Effector memory CD8-positive, alpha-beta T cell (primary cell): ENCODE measurements around the gene MRPL42.
"Not testable (repeated sequence)": the region's sequence is repeated elsewhere in the genome, so short reads cannot be mapped to it uniquely, and the experiment has no call there.

Experiments used
- ATAC-seq: fragments of 150-1000 bp; cut with Tn5 transposase; replicated peaks from 2 replicates; pipeline ENCODE4 v1.10.0; 2021; ENCODE audit warnings: mild to moderate bottlenecking, moderate library complexity
- DNase-seq, 3 experiments: peaks; one replicate each; pipeline ENCODE4 v3.0.0; 2021
- H3K27ac Mint-ChIP-seq, 2 donors: one replicate each; pipeline ENCODE4 v1.8.0; 2022; ENCODE audit warnings: mild to moderate bottlenecking in 2 of 2, mixed read lengths in 2 of 2, moderate library complexity in 2 of 2
- H3K27me3 Mint-ChIP-seq, 2 donors: one replicate each; pipeline ENCODE4 v1.8.0; 2022; ENCODE audit warnings: mixed read lengths in 2 of 2
- H3K36me3 Mint-ChIP-seq: one replicate; pipeline ENCODE4 v1.8.0; 2022; ENCODE audit warnings: mild to moderate bottlenecking, moderate library complexity, mixed read lengths; ENCODE audit not compliant: insufficient read depth
- H3K4me1 Mint-ChIP-seq, 2 donors: one replicate each; pipeline ENCODE4 v1.8.0; 2022; ENCODE audit warnings: low read depth in 2 of 2, mixed read lengths in 2 of 2
- H3K4me3 Mint-ChIP-seq, 2 donors: one replicate each; pipeline ENCODE4 v1.8.0; 2022; ENCODE audit warnings: mild to moderate bottlenecking in 2 of 2, mixed read lengths in 2 of 2, moderate library complexity in 2 of 2
- H3K9me3 Mint-ChIP-seq, 2 donors: one replicate each; pipeline ENCODE4 v1.8.0; 2022; ENCODE audit warnings: mixed read lengths in 2 of 2

MRPL42 gene

DNA sequence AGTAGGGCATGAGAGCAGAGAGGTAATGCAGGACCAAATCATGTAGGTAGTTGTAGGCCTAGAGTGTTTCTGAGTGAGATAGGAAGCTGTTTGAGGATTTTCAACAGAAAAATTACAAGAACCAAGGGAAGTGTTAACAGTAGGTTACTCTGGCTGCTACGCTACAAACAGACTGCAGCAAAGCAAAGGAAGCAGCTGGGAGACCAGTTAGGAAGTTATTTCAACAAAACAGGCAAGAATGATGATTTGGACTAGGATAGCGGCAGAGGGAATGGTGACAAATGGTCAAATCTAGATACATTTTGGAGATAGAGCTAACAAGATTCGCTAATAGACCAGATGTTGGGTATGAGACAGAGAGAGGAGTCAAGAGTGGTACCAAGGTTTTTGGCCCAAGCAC, 26.8 kb downstream of the MRPL42 start:
- Mint-ChIP-seq H3K9me3 (no peaks in the 10 kb centered on the region), H3K27me3 (no peaks in the 10 kb centered on the region)

DNA sequence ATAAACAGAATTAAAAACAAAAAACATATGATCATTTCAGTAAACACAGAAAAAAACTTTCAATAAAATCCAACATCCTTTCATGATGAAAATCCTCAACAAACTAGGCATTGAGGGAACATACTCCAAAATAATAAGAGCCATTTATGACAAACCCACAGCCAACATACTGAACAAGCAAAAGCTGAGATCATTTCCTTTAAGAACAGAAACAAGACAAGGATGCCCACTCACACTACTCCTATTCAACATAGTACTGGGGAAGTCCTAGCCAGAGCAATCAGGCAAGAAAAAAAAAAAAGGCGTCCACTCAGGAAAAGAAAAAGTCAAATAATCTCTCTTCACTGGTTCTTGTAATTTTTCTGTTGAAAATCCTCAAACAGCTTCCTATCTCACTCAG, 30.1 kb downstream of the MRPL42 start:
- DNase-seq (no peak), ATAC-seq (no peak)
- H3K9me3 Mint-ChIP-seq = no peaks in the 10 kb centered on the region
- peak overlapping the region in 1 of 2 donors; percentile 74 for H3K27ac Mint-ChIP-seq
- H3K36me3 Mint-ChIP-seq = peaks cover 13% of the 10 kb centered on the region
- no peak overlapping the region for H3K4me3 Mint-ChIP-seq
- no peaks in the 10 kb centered on the region for H3K27me3 Mint-ChIP-seq
- H3K4me1 Mint-ChIP-seq = peaks cover 2 to 5% of the 10 kb centered on the region in 2 donors

More for the DNA sequence above, 26.8 kb downstream of the MRPL42 start:
- Mint-ChIP-seq H3K4me3 (no peak overlapping the region), H3K4me1 (peaks cover 5% of the 10 kb centered on the region in 2 donors), H3K36me3 (peaks cover 34% of the 10 kb centered on the region), H3K27ac (peak overlapping the region in 1 of 2 donors; percentile 20)
- ATAC-seq = no peak
- no peak for DNase-seq

GRCh38 chr12:93498813-93499212, 31.5 kb downstream of the MRPL42 start:
- not testable (repeated sequence) for H3K4me3 Mint-ChIP-seq, H3K4me1 Mint-ChIP-seq, DNase-seq, H3K9me3 Mint-ChIP-seq, H3K27ac Mint-ChIP-seq, ATAC-seq, H3K27me3 Mint-ChIP-seq
- peaks cover 13% of the 10 kb centered on the region for H3K36me3 Mint-ChIP-seq

DNA sequence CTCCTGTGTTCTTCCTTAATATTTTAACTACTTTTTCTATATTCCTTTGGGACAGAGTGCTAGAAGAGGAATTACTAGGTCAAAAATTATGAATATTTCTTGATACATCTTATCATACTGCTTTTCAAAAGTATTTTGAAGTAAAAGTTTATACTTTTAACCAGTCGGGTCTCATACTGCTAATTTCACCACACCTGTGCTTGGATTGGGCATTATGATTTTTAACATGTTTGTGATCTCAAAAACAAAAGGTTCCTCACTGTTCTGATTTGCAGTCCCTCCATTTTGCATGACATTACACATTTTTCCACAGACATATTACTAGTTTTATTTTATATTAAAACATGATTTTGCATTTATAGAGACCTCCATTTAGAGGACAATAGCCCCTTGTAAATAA, 32.9 kb downstream of the MRPL42 start:
- peaks cover 13% of the 10 kb centered on the region for H3K36me3 Mint-ChIP-seq
- no peak overlapping the region for H3K27ac Mint-ChIP-seq

DNA sequence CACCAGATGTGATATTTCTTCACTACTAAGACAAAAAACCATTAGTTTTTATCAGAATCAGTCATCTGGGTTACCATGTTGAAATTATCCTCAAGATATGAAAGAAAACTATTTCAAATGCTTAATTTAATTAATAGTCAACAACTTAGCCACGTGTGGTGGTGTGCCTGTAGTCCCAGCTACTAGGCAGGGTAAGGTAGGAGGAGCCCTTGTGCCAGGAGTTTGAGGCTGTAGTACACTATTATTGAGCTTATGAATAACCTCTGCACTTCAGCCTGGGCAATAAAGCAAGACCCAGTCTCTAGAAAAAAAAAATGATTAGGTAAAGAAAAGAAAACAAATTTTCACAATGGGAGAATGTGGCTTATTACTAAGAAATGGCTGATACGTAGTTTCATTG, 33.4 kb downstream of the MRPL42 start:
- H3K27me3 Mint-ChIP-seq = no peaks in the 10 kb centered on the region
- ATAC-seq (no peak), DNase-seq (no peak)
- no peak overlapping the region for H3K4me3 Mint-ChIP-seq
- H3K27ac Mint-ChIP-seq = no peak overlapping the region
- no peaks in the 10 kb centered on the region for H3K9me3 Mint-ChIP-seq
- peaks cover 16% of the 10 kb centered on the region for H3K36me3 Mint-ChIP-seq
- no peaks in the 10 kb centered on the region for H3K4me1 Mint-ChIP-seq

More for the DNA sequence above, 32.9 kb downstream of the MRPL42 start:
- no peak for ATAC-seq
- no peaks in the 10 kb centered on the region for H3K4me1 Mint-ChIP-seq
- H3K4me3 Mint-ChIP-seq = no peak overlapping the region
- DNase-seq = no peak
- no peaks in the 10 kb centered on the region for H3K27me3 Mint-ChIP-seq
- H3K9me3 Mint-ChIP-seq = no peaks in the 10 kb centered on the region

DNA sequence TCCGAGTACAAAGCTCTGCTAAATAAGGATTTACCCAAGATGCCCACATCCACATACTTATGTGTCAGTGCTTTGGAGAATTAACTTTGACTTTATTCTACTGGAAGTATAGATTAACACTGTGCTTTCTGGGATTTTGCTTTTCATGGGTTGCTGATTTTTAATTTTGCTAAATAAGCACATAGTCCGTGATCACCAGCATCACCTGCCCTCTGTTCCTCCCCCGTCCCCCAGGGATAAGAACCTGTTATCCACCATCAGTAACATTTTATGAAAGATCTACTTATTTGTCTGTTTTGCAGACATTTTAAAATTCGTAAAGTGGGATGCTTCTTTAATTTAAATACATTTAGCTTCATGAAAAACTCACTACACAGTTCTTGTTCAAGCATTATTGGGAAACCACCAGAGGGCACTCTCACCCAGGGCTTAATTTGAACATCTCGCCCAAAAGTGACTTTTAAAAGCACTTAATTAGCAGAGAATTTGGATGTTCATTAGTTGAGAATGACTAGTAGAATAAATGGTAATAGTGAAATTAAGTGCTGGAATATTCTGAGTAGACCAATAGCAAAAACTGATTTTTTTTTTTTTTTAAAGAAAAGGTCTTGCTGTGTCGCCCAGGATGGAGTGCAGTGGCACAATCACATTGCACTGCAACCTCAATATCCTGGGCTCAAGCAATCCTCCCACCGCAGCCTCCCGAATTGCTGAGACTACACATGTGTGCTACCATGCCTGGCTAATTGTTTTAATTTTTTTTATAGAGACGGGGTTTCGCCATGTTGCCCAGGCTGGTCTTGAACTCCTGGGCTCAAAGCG, 35.7 kb downstream of the MRPL42 start:
- H3K4me1 Mint-ChIP-seq = no peaks in the 10 kb centered on the region
- H3K4me3 Mint-ChIP-seq = no peak overlapping the region
- no peaks in the 10 kb centered on the region for H3K9me3 Mint-ChIP-seq
- H3K27ac Mint-ChIP-seq = no peak overlapping the region
- H3K27me3 Mint-ChIP-seq = no peaks in the 10 kb centered on the region
- H3K36me3 Mint-ChIP-seq = peaks cover 6% of the 10 kb centered on the region
- DNase-seq (peak; percentile 60 to 67 (median 65)), ATAC-seq (peak; percentile 58)

DNA sequence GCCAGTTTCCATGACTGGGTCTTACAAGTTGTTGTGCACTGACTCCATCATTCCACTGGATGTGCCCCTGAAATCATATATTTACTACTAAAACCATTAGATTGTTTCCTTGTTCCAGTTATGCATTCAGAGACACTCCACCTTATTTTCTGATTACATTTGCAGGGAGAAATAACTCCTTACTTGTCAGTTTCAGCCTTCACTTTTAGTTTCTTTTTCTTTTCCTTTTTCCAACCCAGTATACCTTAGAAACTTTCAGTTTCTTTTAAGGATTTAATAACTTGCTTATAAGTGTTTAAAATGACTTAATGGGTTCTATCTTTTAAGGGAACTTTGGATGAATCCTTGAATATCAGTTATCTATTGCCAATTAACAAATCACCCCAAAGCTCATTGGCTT, 39.9 kb downstream of the MRPL42 start:
- ATAC-seq (no peak), DNase-seq (no peak)
- Mint-ChIP-seq H3K9me3 (no peaks in the 10 kb centered on the region), H3K27me3 (no peaks in the 10 kb centered on the region), H3K4me3 (no peak overlapping the region), H3K36me3 (peaks cover 9% of the 10 kb centered on the region), H3K27ac (peak overlapping the region in 1 of 2 donors; percentile 59), H3K4me1 (no peaks in the 10 kb centered on the region)

GRCh38 chr12:93509506-93509905, 42.2 kb downstream of the MRPL42 start:
- Mint-ChIP-seq H3K4me1 (no peaks in the 10 kb centered on the region), H3K9me3 (no peaks in the 10 kb centered on the region), H3K36me3 (peaks cover 9% of the 10 kb centered on the region), H3K27ac (peak overlapping the region in 1 of 2 donors; percentile 24), H3K4me3 (no peak overlapping the region), H3K27me3 (no peaks in the 10 kb centered on the region)
- ATAC-seq (no peak), DNase-seq (no peak)

DNA sequence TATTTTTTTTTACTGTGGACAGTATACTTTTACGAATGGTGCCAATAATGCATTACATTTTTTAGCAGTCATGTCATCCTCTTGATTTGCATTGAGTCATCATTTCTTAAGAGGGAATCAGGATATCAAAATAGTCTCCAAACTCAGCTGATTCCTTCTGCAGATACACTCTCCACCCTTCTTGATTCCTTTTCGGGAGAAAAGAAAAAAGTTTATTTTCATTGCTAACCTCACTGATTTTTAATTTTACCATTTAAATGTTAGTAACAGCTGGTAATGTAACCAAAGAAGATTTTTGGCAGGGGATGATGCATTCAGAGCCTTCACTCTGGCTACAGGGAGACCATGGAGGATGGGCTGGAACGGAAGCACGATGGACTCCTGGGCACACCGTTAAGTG, 47.5 kb downstream of the MRPL42 start:
- no peak overlapping the region for H3K4me3 Mint-ChIP-seq
- no peaks in the 10 kb centered on the region for H3K9me3 Mint-ChIP-seq
- H3K4me1 Mint-ChIP-seq = no peaks in the 10 kb centered on the region
- no peak overlapping the region for H3K27ac Mint-ChIP-seq
- peaks cover 3% of the 10 kb centered on the region for H3K36me3 Mint-ChIP-seq
- ATAC-seq (no peak), DNase-seq (no peak)
- H3K27me3 Mint-ChIP-seq = no peaks in the 10 kb centered on the region

GRCh38 chr12:93518725-93519124, 51.4 kb downstream of the MRPL42 start:
- ATAC-seq (no peak), DNase-seq (no peak)
- Mint-ChIP-seq H3K4me3 (no peak overlapping the region), H3K27me3 (no peaks in the 10 kb centered on the region), H3K27ac (no peak overlapping the region), H3K9me3 (no peaks in the 10 kb centered on the region), H3K36me3 (no peaks in the 10 kb centered on the region), H3K4me1 (peaks cover 4 to 5% of the 10 kb centered on the region in 2 donors)

GRCh38 chr12:93519859-93520258, 52.5 kb downstream of the MRPL42 start:
- DNase-seq = no peak
- Mint-ChIP-seq H3K36me3 (no peaks in the 10 kb centered on the region), H3K9me3 (no peaks in the 10 kb centered on the region), H3K27ac (no peak overlapping the region), H3K4me1 (peaks cover 4 to 5% of the 10 kb centered on the region in 2 donors), H3K27me3 (peaks cover 0 to 7% of the 10 kb centered on the region in 2 donors), H3K4me3 (no peak overlapping the region)
- no peak for ATAC-seq

- no peak for ATAC-seq
- H3K9me3 Mint-ChIP-seq = no peaks in the 10 kb centered on the region
Measured at GRCh38 chr12:93520454-93520853, 53.1 kb downstream of the MRPL42 start.

GRCh38 chr12:93521225-93522080, 54.1 kb downstream of the MRPL42 start:
- peaks cover 7 to 12% of the 10 kb centered on the region in 2 donors for H3K27me3 Mint-ChIP-seq
- no peaks in the 10 kb centered on the region for H3K9me3 Mint-ChIP-seq
- peaks cover 4 to 7% of the 10 kb centered on the region in 2 donors for H3K4me1 Mint-ChIP-seq
- H3K27ac Mint-ChIP-seq = peak overlapping the region; percentile 56 to 83
- H3K4me3 Mint-ChIP-seq = peak overlapping the region in 1 of 2 donors; percentile 30
- H3K36me3 Mint-ChIP-seq = no peaks in the 10 kb centered on the region
- no peak for DNase-seq
- ATAC-seq = peak; percentile 70

More at GRCh38 chr12:93520454-93520853, 53.1 kb downstream of the MRPL42 start:
- no peak for DNase-seq
- no peak overlapping the region for H3K27ac Mint-ChIP-seq
- H3K36me3 Mint-ChIP-seq = no peaks in the 10 kb centered on the region
- H3K27me3 Mint-ChIP-seq = peaks cover 2 to 7% of the 10 kb centered on the region in 2 donors
- no peak overlapping the region for H3K4me3 Mint-ChIP-seq
- H3K4me1 Mint-ChIP-seq = peaks cover 4 to 5% of the 10 kb centered on the region in 2 donors
